Measurements from ENCODE around the gene KCNMB2.
"Not testable (repeated sequence)": the region's sequence is repeated elsewhere in the genome, so short reads cannot be mapped to it uniquely, and the experiment has no call there.

The KCNMB2 gene

DNA sequence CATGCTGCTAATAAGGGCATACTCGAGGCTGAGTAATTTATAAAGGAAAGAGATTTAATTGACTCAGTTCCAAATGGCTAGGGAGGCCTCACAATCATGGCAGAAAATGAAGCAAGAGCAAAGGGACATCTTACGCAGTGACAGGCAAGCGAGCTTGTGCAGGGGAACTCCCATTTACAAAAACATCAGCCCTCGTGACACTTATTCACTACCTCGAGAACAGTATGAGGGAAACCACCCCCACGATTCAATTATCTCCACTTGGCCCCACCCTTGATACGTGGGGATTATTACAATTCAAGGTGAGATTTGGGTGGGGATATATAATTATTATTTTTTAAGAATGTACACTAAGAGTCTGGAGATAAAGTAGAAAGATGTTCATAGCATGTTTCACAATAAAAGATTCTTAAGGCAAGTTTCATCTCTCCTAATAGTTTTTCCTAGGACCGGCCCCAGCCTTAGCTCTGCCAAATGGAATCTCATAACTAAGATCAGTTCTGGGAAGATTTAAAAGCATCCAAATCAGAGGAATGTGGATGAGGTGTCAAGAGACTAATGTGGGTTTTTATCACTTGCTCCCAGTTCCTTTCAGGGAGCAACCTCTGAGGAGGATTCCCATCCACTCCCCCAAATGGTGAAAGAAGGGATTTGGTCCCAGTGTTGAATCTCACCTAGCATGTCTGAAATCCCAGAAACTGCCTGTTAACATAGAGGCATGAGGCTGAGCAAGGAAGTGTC is 314.4 kb downstream of the KCNMB2 start:
- H3K4me3 ChIP-seq (ENCODE audit: low read depth, low read length): no peak overlapping the region
- TF ChIP-seq CTCF (IDR thresholded peaks at IDR 0.05; ENCODE audit: borderline replicate concordance, insufficient read depth, low read depth, low read length): no peak

DNA sequence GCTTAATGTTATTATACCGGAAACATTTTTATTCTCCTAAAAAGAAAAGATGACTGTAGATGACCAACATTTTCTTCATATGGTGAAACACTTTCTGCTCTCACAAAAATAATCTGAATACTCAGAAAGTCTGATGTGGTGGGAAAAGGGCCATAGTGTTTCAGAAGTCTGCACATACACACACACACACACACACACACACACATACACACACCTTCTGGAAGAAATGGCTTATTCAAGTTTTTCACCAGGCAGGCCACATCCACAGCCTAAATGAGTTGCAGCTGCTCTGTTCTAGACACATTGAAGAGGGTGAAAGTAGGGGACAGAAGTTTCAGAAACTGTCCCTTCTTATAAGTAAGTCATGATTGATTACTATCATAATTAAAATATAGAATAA is 315.3 kb downstream of the KCNMB2 start:
- TF ChIP-seq CTCF (IDR thresholded peaks at IDR 0.05; ENCODE audit: borderline replicate concordance, insufficient read depth, low read depth, low read length): no peak
- H3K4me3 ChIP-seq (ENCODE audit: low read depth, low read length): no peak overlapping the region

DNA sequence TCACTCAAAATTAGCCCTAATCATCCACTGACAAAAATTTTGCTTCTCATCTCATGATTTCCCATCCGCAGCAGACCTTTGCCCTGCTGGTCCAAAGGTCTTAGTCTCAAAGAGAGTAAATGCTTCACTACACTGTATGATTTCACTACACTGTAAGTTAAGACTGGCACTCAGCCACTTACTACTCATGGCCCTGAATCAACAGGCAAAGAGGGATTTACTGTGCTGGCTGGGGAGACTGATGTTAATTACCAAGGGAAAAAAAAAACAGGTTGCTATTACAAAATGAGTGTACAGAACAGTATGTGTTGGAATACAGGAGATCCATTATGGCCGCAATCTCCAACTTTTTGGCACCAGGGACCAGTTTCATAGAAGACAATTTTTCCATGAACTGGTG is 320.6 kb downstream of the KCNMB2 start:
- H3K4me3 ChIP-seq (ENCODE audit: low read depth, low read length): no peak overlapping the region
- no peak for TF ChIP-seq CTCF (IDR thresholded peaks at IDR 0.05; ENCODE audit: borderline replicate concordance, insufficient read depth, low read depth, low read length)

DNA sequence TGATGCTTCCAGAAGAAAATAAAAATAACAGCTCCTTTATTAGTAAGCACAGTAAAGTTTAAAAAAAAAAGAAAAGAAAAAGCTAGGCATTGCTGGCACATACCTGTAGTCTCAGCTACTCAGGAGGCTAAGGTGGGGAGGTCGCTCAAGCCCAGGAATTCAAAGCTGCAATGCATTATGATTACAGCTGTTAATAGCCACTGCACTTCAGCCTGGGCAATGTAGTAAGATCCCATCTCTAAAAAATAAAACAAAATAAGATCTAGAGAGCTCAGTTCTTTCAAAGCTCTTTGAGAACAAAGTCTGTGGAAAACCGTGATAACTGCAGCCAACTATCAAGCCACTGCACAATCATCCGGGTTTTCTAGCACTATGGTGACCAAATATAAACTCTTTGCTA is 323.1 kb downstream of the KCNMB2 start:
- no peak overlapping the region for H3K4me3 ChIP-seq (ENCODE audit: low read depth, low read length)
- no peak for TF ChIP-seq CTCF (IDR thresholded peaks at IDR 0.05; ENCODE audit: borderline replicate concordance, insufficient read depth, low read depth, low read length)

GRCh38 chr3:178859900-178860436 is 323.7 kb downstream of the KCNMB2 start:
- not testable (repeated sequence) for H3K4me3 ChIP-seq (ENCODE audit: low read depth, low read length)

GRCh38 chr3:178868681-178869080 is 332.4 kb downstream of the KCNMB2 start:
- H3K4me3 ChIP-seq (ENCODE audit: low read depth, low read length): no peak overlapping the region
- TF ChIP-seq CTCF (IDR thresholded peaks at IDR 0.05; ENCODE audit: borderline replicate concordance, insufficient read depth, low read depth, low read length): no peak

- TF ChIP-seq CTCF (IDR thresholded peaks at IDR 0.05; ENCODE audit: borderline replicate concordance, insufficient read depth, low read depth, low read length): no peak
- no peak overlapping the region for H3K4me3 ChIP-seq (ENCODE audit: low read depth, low read length)
Measured at GRCh38 chr3:178870085-178870484, 333.8 kb downstream of the KCNMB2 start.
